M059J (cell line): Measurements from ENCODE around the gene TNXB. TPM values are rescaled to one million over a fixed set of nuclear protein-coding genes. Genes with fewer than 3 reads are reported as not detected.
"Not testable (repeated sequence)": the region's sequence is repeated elsewhere in the genome, so short reads cannot be mapped to it uniquely, and the experiment has no call there.

Experiments used
- DNase-seq: peaks from one replicate; pipeline ENCODE4 v3.0.0-alpha.2; 2012; ENCODE audit warnings: low read depth
- total RNA-seq: library from RNA; depleted of rRNA; stranded (reverse); fragments of >200 nt; shearing (Covaris generic); gene quantifications from 2 replicates; pipeline ENCODE4 v1.2.3, GENCODE V29; 2014

The TNXB gene
- total RNA-seq, 1 experiment from 2014 or later, result 0.10 TPM

- DNase-seq, result not testable (repeated sequence)
Measured at GRCh38 chr6:32039321-32040274, 69.5 kb downstream of the TNXB start.

GRCh38 chr6:32038878-32039277 is 70.3 kb downstream of the TNXB start:
- DNase-seq, result not testable (repeated sequence)

GRCh38 chr6:32037598-32038524 is 71.3 kb downstream of the TNXB start, which contains the start of gene CYP21A2:
CYP21A2 (plus strand) TSS chr6:32038415; CDS start chr6:32038423, 8 bp downstream.
- DNase-seq, result not testable (repeated sequence)

GRCh38 chr6:32037136-32037535 is 72.0 kb downstream of the TNXB start:
- DNase-seq, result not testable (repeated sequence)

- DNase-seq, result not testable (repeated sequence)
Measured at GRCh38 chr6:32035283-32036013, 73.7 kb downstream of the TNXB start.

- not testable (repeated sequence) for DNase-seq
Measured at GRCh38 chr6:32029553-32029952, 79.6 kb downstream of the TNXB start.

- not testable (repeated sequence) for DNase-seq
Measured at GRCh38 chr6:32028631-32029030, 80.5 kb downstream of the TNXB start.

GRCh38 chr6:32022100-32022499 is 87.0 kb downstream of the TNXB start:
- DNase-seq, result not testable (repeated sequence)

GRCh38 chr6:32014547-32014946 is 94.6 kb downstream of the TNXB start, which contains the start of gene C4B:
C4B (plus strand) TSS chr6:32014795; CDS start chr6:32014846, 51 bp downstream.
- DNase-seq, result not testable (repeated sequence)

GRCh38 chr6:32013738-32014137 is 95.4 kb downstream of the TNXB start:
- not testable (repeated sequence) for DNase-seq

GRCh38 chr6:32012941-32013617 is 96.1 kb downstream of the TNXB start:
- DNase-seq, result not testable (repeated sequence)

- DNase-seq, result not testable (repeated sequence)
Measured at GRCh38 chr6:32010856-32011530, 98.1 kb downstream of the TNXB start.

- DNase-seq, result not testable (repeated sequence)
Measured at GRCh38 chr6:32009537-32009936, 99.6 kb downstream of the TNXB start.

- not testable (repeated sequence) for DNase-seq
Measured at GRCh38 chr6:32008616-32009015, 100.5 kb downstream of the TNXB start.

- DNase-seq, result not testable (repeated sequence)
Measured at GRCh38 chr6:32008037-32008436, 101.1 kb downstream of the TNXB start.

GRCh38 chr6:32007086-32007485 is 102.1 kb downstream of the TNXB start:
- DNase-seq, result not testable (repeated sequence)

GRCh38 chr6:32005991-32006529 is 103.1 kb downstream of the TNXB start:
- not testable (repeated sequence) for DNase-seq

- not testable (repeated sequence) for DNase-seq
Measured at GRCh38 chr6:32005538-32005880, 103.6 kb downstream of the TNXB start.

GRCh38 chr6:32004864-32005537 is 104.1 kb downstream of the TNXB start:
- not testable (repeated sequence) for DNase-seq
